Neural cell (in vitro differentiated cells): ENCODE results near the gene GRIN3B. TPM values are rescaled to one million over a fixed set of nuclear protein-coding genes. Genes with fewer than 3 reads are reported as not detected.

ENCODE experiments used
- H2AFZ ChIP-seq: fragments of 200-600, 300-800 bp; sonication (generic), shearing (Covaris generic); 2 replicates; pipeline ENCODE4 v1.6.0; 2014; ENCODE audit warnings: low read depth, mild to moderate bottlenecking, antibody characterized with exemption, low read length, moderate library complexity
- H3F3A ChIP-seq: fragments of 200-600 bp; shearing (Covaris generic); 2 replicates; pipeline ENCODE4 v1.6.1; 2016; ENCODE audit warnings: mild to moderate bottlenecking, moderate library complexity, mixed read lengths, antibody characterized with exemption, low read length; ENCODE audit not compliant: insufficient read depth, poor library complexity, severe bottlenecking
- H3K27ac ChIP-seq: fragments of 200-600, 300-800 bp; sonication (generic), shearing (Covaris generic); 2 replicates; pipeline ENCODE4 v1.5.1; 2014; ENCODE audit warnings: mild to moderate bottlenecking, low read length, moderate library complexity
- H3K27me3 ChIP-seq: fragments of 300-800, 200-600 bp; sonication (generic), shearing (Covaris generic); 2 replicates; pipeline ENCODE4 v1.6.0; 2014; ENCODE audit warnings: mild to moderate bottlenecking, low read depth, low read length, moderate library complexity; ENCODE audit not compliant: insufficient read depth
- H3K36me3 ChIP-seq: fragments of 300-800, 200-600 bp; sonication (generic), shearing (Covaris generic); 2 replicates; pipeline ENCODE4 v1.5.1; 2014; ENCODE audit warnings: mild to moderate bottlenecking, antibody characterized with exemption, low read length, moderate library complexity; ENCODE audit not compliant: insufficient read depth
- H3K4me2 ChIP-seq: fragments of 300-800, 200-600 bp; sonication (generic), shearing (Covaris generic); 2 replicates; pipeline ENCODE4 v1.6.0; 2014; ENCODE audit warnings: mild to moderate bottlenecking, low read length
- H3K4me3 ChIP-seq: fragments of 300-800, 200-600 bp; sonication (generic), shearing (Covaris generic); 2 replicates; pipeline ENCODE4 v1.5.1; 2014; ENCODE audit warnings: mild to moderate bottlenecking, low read length, moderate library complexity
- H3K79me2 ChIP-seq: fragments of 200-600 bp; shearing (Covaris generic); replicated peaks from 2 replicates; pipeline ENCODE4 v1.6.0; 2014; ENCODE audit warnings: mild to moderate bottlenecking, low read length, moderate library complexity; ENCODE audit not compliant: insufficient read depth
- H3K9ac ChIP-seq: fragments of 300-800, 200-600 bp; sonication (generic), shearing (Covaris generic); 2 replicates; pipeline ENCODE4 v1.6.1; 2016; ENCODE audit warnings: mild to moderate bottlenecking, low read length, mixed read lengths
- H3K9me2 ChIP-seq: fragments of 200-600 bp; shearing (Covaris generic); 2 replicates; pipeline ENCODE4 v1.6.1; 2016; ENCODE audit warnings: mild to moderate bottlenecking, low read length, mixed read lengths; ENCODE audit not compliant: insufficient read depth
- H3K9me3 ChIP-seq: fragments of 200-600, 300-800 bp; sonication (generic), shearing (Covaris generic); 2 replicates; pipeline ENCODE4 v1.6.1; 2016; ENCODE audit warnings: mild to moderate bottlenecking, mixed run types, low read length, moderate library complexity, mixed read lengths
- H4K20me1 ChIP-seq: fragments of 200-600 bp; shearing (Covaris generic); 2 replicates; pipeline ENCODE4 v1.6.1; 2016; ENCODE audit warnings: mild to moderate bottlenecking, mixed run types; ENCODE audit not compliant: insufficient read depth
- CTCF ChIP-seq: fragments of 450-650 bp; IDR thresholded peaks from 2 replicates; pipeline ENCODE4 v1.5.1; 2014; ENCODE audit warnings: antibody characterized with exemption, mild to moderate bottlenecking, moderate library complexity; ENCODE audit not compliant: poor library complexity, severe bottlenecking
- EP300 ChIP-seq: fragments of 450-650 bp; conservative IDR thresholded peaks from 2 replicates; pipeline ENCODE4 v1.6.1; 2014; ENCODE audit warnings: antibody characterized with exemption, mild to moderate bottlenecking, moderate library complexity; ENCODE audit not compliant: poor library complexity, severe bottlenecking
- EZH2 ChIP-seq: fragments of 200-600, 300-800 bp; shearing (Covaris generic), sonication (generic); IDR thresholded peaks from 2 replicates; pipeline ENCODE4 v1.6.1; 2014; ENCODE audit warnings: antibody characterized with exemption, low read length, borderline replicate concordance, mild to moderate bottlenecking; ENCODE audit not compliant: insufficient read depth, poor library complexity, severe bottlenecking
- MXI1 ChIP-seq: fragments of 450-650 bp; conservative IDR thresholded peaks from 2 replicates; pipeline ENCODE4 v1.6.1; 2014; ENCODE audit warnings: antibody characterized with exemption, mild to moderate bottlenecking; ENCODE audit not compliant: poor library complexity, severe bottlenecking
- POLR2AphosphoS5 ChIP-seq: IDR thresholded peaks from 2 replicates; pipeline ENCODE4 v1.6.1; 2012
- RAD21 ChIP-seq: fragments of 450-650 bp; conservative IDR thresholded peaks from 2 replicates; pipeline ENCODE4 v1.6.1; 2014; ENCODE audit warnings: antibody characterized with exemption, mild to moderate bottlenecking, moderate library complexity
- REST ChIP-seq: IDR thresholded peaks from 2 replicates; pipeline ENCODE4 v1.6.1; 2012; ENCODE audit warnings: borderline replicate concordance
- SMC3 ChIP-seq: fragments of 450-650 bp; conservative IDR thresholded peaks from 2 replicates; pipeline ENCODE4 v1.6.1; 2014; ENCODE audit warnings: antibody characterized with exemption, mild to moderate bottlenecking, moderate library complexity; ENCODE audit not compliant: poor library complexity
- TAF1 ChIP-seq: IDR thresholded peaks from 2 replicates; pipeline ENCODE4 v1.6.1; 2012; ENCODE audit warnings: low read depth
- polyA plus RNA-seq: library from polyadenylated mRNA; depleted of rRNA; stranded (reverse); fragments of >200 nt; gene quantifications from 2 replicates; pipeline ENCODE4 v1.2.3, GENCODE V29; 2014

The GRIN3B gene
- polyA plus RNA-seq, 1 donor from 2014 or later, result 0.46 TPM

GRCh38 chr19:998064-998463 lies 2.2 kb upstream of the GRIN3B start:
- Histone ChIP-seq H3K4me2 (no peak overlapping the region), H2AFZ (no peak overlapping the region), H3K9me2 (no peaks in the 10 kb centered on the region), H3K9me3 (no peaks in the 10 kb centered on the region), H3K9ac (no peak overlapping the region), H3F3A (no peaks in the 10 kb centered on the region), H3K27me3 (peaks cover 25% of the 10 kb centered on the region), H3K4me3 (no peak overlapping the region), H4K20me1 (no peaks in the 10 kb centered on the region), H3K36me3 (no peaks in the 10 kb centered on the region), H3K79me2 (no peaks in the 10 kb centered on the region), H3K27ac (no peak overlapping the region)
- TF ChIP-seq SMC3 (no peak), EP300 (no peak), POLR2AphosphoS5 (no peak), CTCF (no peak), TAF1 (no peak), EZH2 (no peak), REST (no peak), MXI1 (no peak), RAD21 (no peak)

GRCh38 chr19:999379-999719 lies 870 bp upstream of the GRIN3B start:
- Histone ChIP-seq H3K79me2 (no peaks in the 10 kb centered on the region), H4K20me1 (no peaks in the 10 kb centered on the region), H3K9me3 (no peaks in the 10 kb centered on the region), H3K9me2 (no peaks in the 10 kb centered on the region), H3K27ac (no peak overlapping the region), H3K4me3 (no peak overlapping the region), H2AFZ (no peak overlapping the region), H3K27me3 (peaks cover 25% of the 10 kb centered on the region), H3F3A (no peaks in the 10 kb centered on the region), H3K9ac (no peak overlapping the region), H3K36me3 (no peaks in the 10 kb centered on the region), H3K4me2 (no peak overlapping the region)
- no peak for TF ChIP-seq MXI1
